GM20000 (cell line): Measurements from ENCODE around the gene NRG3.

Experiments used
- DNase-seq: peaks from one replicate; pipeline ENCODE4 v3.0.0; 2012; ENCODE audit warnings: low spot score
- CTCF ChIP-seq: IDR thresholded peaks from 2 replicates; pipeline ENCODE4 v1.5.1; 2012; ENCODE audit warnings: mild to moderate bottlenecking, control low read depth; ENCODE audit errors: extremely low read depth, missing control alignments

The NRG3 gene

GRCh38 chr10:81917666-81918065 lies 42.7 kb downstream of the NRG3 start:
- no peak for TF ChIP-seq CTCF
- DNase-seq: no peak

GRCh38 chr10:81918766-81919165 lies 43.8 kb downstream of the NRG3 start:
- no peak for TF ChIP-seq CTCF
- no peak for DNase-seq

GRCh38 chr10:81920213-81920829 lies 45.3 kb downstream of the NRG3 start:
- DNase-seq: peak; percentile 22
- peak; percentile 48 for TF ChIP-seq CTCF

- TF ChIP-seq CTCF: no peak
- DNase-seq: no peak
Observed at GRCh38 chr10:81928119-81928518, 53.1 kb downstream of the NRG3 start.

GRCh38 chr10:81943583-81943982 lies 68.6 kb downstream of the NRG3 start:
- no peak for TF ChIP-seq CTCF
- no peak for DNase-seq

- no peak for DNase-seq
- no peak for TF ChIP-seq CTCF
Observed at GRCh38 chr10:81944609-81945008, 69.6 kb downstream of the NRG3 start.

GRCh38 chr10:81949283-81949682 lies 74.3 kb downstream of the NRG3 start:
- no peak for TF ChIP-seq CTCF
- no peak for DNase-seq
